CD8-positive, alpha-beta memory T cell (primary cell): ENCODE measurements around the gene SEMA3E. TPM values are rescaled to one million over a fixed set of nuclear protein-coding genes. Genes with fewer than 3 reads are reported as not detected.

Experiments
- CTCF ChIA-PET: fragments of 350-600 bp; sonication (Branson Sonifier 250); formaldehyde crosslinking; loops from one replicate; lab custom pipeline; 2021; ENCODE audit warnings: antibody characterized with exemption; lab: Charles Lee
- POLR2A ChIA-PET: fragments of 350-600 bp; sonication (Branson Sonifier 250); formaldehyde crosslinking; loops from one replicate; lab custom pipeline; 2021; ENCODE audit warnings: antibody characterized with exemption; lab: Charles Lee
- DNase-seq, 5 donors: peaks; one replicate each; pipeline versions ENCODE4 v3.0.0 to v3.0.0-alpha.2; 2020 to 2022; ENCODE audit warnings: mixed read lengths in 1 of 5
- H3K27ac ChIP-seq: one replicate; pipeline ENCODE4 v1.7.0; 2013; ENCODE audit warnings: low read depth, mild to moderate bottlenecking, low read length, moderate library complexity
- H3K27me3 ChIP-seq: 2 replicates; pipeline ENCODE4 v1.7.0; 2013; ENCODE audit warnings: low read length, mild to moderate bottlenecking; ENCODE audit not compliant: insufficient read depth, poor library complexity, severe bottlenecking
- H3K36me3 ChIP-seq: 2 replicates; pipeline ENCODE4 v1.7.0; 2013; ENCODE audit warnings: mild to moderate bottlenecking, low read length, moderate library complexity; ENCODE audit not compliant: insufficient read depth
- H3K4me1 ChIP-seq: 2 replicates; pipeline ENCODE4 v1.7.0; 2013; ENCODE audit warnings: mild to moderate bottlenecking, low read length, moderate library complexity; ENCODE audit not compliant: insufficient read depth
- H3K4me3 ChIP-seq: 2 replicates; pipeline ENCODE4 v1.7.0; 2013; ENCODE audit warnings: mild to moderate bottlenecking, low read length
- H3K9me3 ChIP-seq: 2 replicates; pipeline ENCODE4 v1.7.0; 2013; ENCODE audit warnings: mild to moderate bottlenecking, low read length
- H3K27ac Mint-ChIP-seq, 8 donors: one replicate each; pipeline ENCODE4 v1.8.0; 2020 to 2021; ENCODE audit warnings: mixed read lengths in 8 of 8, mild to moderate bottlenecking in 6 of 8, inconsistent platforms in 3 of 8, moderate library complexity in 3 of 8
- H3K27me3 Mint-ChIP-seq, 2 donors: one replicate each; pipeline ENCODE4 v1.8.0; 2020 to 2021; ENCODE audit warnings: mixed read lengths in 2 of 2, mild to moderate bottlenecking in 1 of 2, moderate library complexity in 1 of 2
- H3K36me3 Mint-ChIP-seq, 3 donors: one replicate each; pipeline ENCODE4 v1.8.0; 2020 to 2021; ENCODE audit warnings: mixed read lengths in 3 of 3, inconsistent platforms in 1 of 3, mild to moderate bottlenecking in 1 of 3
- H3K4me1 Mint-ChIP-seq, 3 donors: one replicate each; pipeline ENCODE4 v1.8.0; 2020 to 2021; ENCODE audit warnings: mixed read lengths in 3 of 3, inconsistent platforms in 1 of 3, mild to moderate bottlenecking in 1 of 3
- H3K4me3 Mint-ChIP-seq, 7 donors: one replicate each; pipeline ENCODE4 v1.8.0; 2020 to 2021; ENCODE audit warnings: mixed read lengths in 7 of 7, mild to moderate bottlenecking in 6 of 7, moderate library complexity in 4 of 7, inconsistent platforms in 2 of 7
- H3K9me3 Mint-ChIP-seq, 5 donors: one replicate each; pipeline ENCODE4 v1.8.0; 2020 to 2022; ENCODE audit warnings: mixed read lengths in 5 of 5, mild to moderate bottlenecking in 3 of 5, moderate library complexity in 2 of 5, inconsistent platforms in 1 of 5
- polyA plus RNA-seq: library from polyadenylated mRNA; unstranded; fragments of 300-500 nt; fragmentation: Illumina TruSeq; gene quantifications from one replicate; pipeline ENCODE4 v1.2.3, GENCODE V29; 2021
- total RNA-seq, 2 experiments: library from RNA; stranded (reverse); gene quantifications; one replicate each; pipeline ENCODE4 v1.2.3, GENCODE V29; 2021

SEMA3E gene
- total and polyA plus RNA-seq, 3 experiments from 2014 or later, result not detected

GRCh38 chr7:83486957-83487356, 162.0 kb downstream of the SEMA3E start:
- H3K4me1 Mint-ChIP-seq, result no peaks in the 10 kb centered on the region
- Histone ChIP-seq H3K9me3 (no peaks in the 10 kb centered on the region), H3K27me3 (no peaks in the 10 kb centered on the region), H3K36me3 (no peaks in the 10 kb centered on the region), H3K4me3 (no peak overlapping the region), H3K4me1 (no peaks in the 10 kb centered on the region), H3K27ac (no peak overlapping the region)
- ChIA-PET POLR2A (no interaction called here), CTCF (no interaction called here)
- no peak overlapping the region for H3K4me3 Mint-ChIP-seq
- no peaks in the 10 kb centered on the region for H3K36me3 Mint-ChIP-seq
- no peaks in the 10 kb centered on the region for H3K27me3 Mint-ChIP-seq
- DNase-seq, result no peak
- H3K27ac Mint-ChIP-seq, result no peak overlapping the region
- peaks cover 3 to 21% (median 10%) of the 10 kb centered on the region in 5 donors for H3K9me3 Mint-ChIP-seq

- H3K4me1 Mint-ChIP-seq, result no peaks in the 10 kb centered on the region
- peaks cover 3 to 21% (median 10%) of the 10 kb centered on the region in 5 donors for H3K9me3 Mint-ChIP-seq
- H3K27ac Mint-ChIP-seq, result no peak overlapping the region
- ChIA-PET CTCF (no interaction called here), POLR2A (no interaction called here)
- H3K27me3 Mint-ChIP-seq, result no peaks in the 10 kb centered on the region
- no peaks in the 10 kb centered on the region for H3K36me3 Mint-ChIP-seq
- Histone ChIP-seq H3K4me1 (no peaks in the 10 kb centered on the region), H3K4me3 (no peak overlapping the region), H3K9me3 (no peaks in the 10 kb centered on the region), H3K36me3 (no peaks in the 10 kb centered on the region), H3K27me3 (no peaks in the 10 kb centered on the region), H3K27ac (no peak overlapping the region)
- no peak for DNase-seq
- no peak overlapping the region for H3K4me3 Mint-ChIP-seq
These were observed 162.4 kb downstream of the SEMA3E start for GRCh38 chr7:83486536-83486935.

- H3K9me3 Mint-ChIP-seq, result peaks cover 3 to 17% (median 11%) of the 10 kb centered on the region in 5 donors
- no peaks in the 10 kb centered on the region for H3K36me3 Mint-ChIP-seq
- ChIA-PET CTCF (no interaction called here), POLR2A (no interaction called here)
- no peak overlapping the region for H3K4me3 Mint-ChIP-seq
- no peak for DNase-seq
- Histone ChIP-seq H3K27me3 (no peaks in the 10 kb centered on the region), H3K27ac (no peak overlapping the region), H3K4me3 (no peak overlapping the region), H3K4me1 (no peaks in the 10 kb centered on the region), H3K9me3 (no peaks in the 10 kb centered on the region), H3K36me3 (no peaks in the 10 kb centered on the region)
- no peaks in the 10 kb centered on the region for H3K4me1 Mint-ChIP-seq
- no peak overlapping the region for H3K27ac Mint-ChIP-seq
- H3K27me3 Mint-ChIP-seq, result no peaks in the 10 kb centered on the region
These were observed 164.1 kb downstream of the SEMA3E start for GRCh38 chr7:83484826-83485225.

GRCh38 chr7:83484266-83484665, 164.7 kb downstream of the SEMA3E start:
- no peaks in the 10 kb centered on the region for H3K27me3 ChIP-seq
- no peak overlapping the region for H3K27ac Mint-ChIP-seq
- no peak overlapping the region for H3K27ac ChIP-seq
- no peak for DNase-seq
- H3K4me1 ChIP-seq, result no peaks in the 10 kb centered on the region
- H3K4me3 ChIP-seq, result no peak overlapping the region
- H3K36me3 Mint-ChIP-seq, result no peaks in the 10 kb centered on the region
- no peaks in the 10 kb centered on the region for H3K27me3 Mint-ChIP-seq
- no peaks in the 10 kb centered on the region for H3K4me1 Mint-ChIP-seq
- peaks cover 3 to 18% (median 11%) of the 10 kb centered on the region in 5 donors for H3K9me3 Mint-ChIP-seq
- H3K9me3 ChIP-seq, result no peaks in the 10 kb centered on the region
- H3K4me3 Mint-ChIP-seq, result no peak overlapping the region
- CTCF ChIA-PET, result no interaction called here
- POLR2A ChIA-PET, result no interaction called here
- H3K36me3 ChIP-seq, result no peaks in the 10 kb centered on the region

- no peak for DNase-seq
- Histone ChIP-seq H3K9me3 (no peaks in the 10 kb centered on the region), H3K4me3 (no peak overlapping the region), H3K27ac (no peak overlapping the region), H3K36me3 (no peaks in the 10 kb centered on the region), H3K4me1 (no peaks in the 10 kb centered on the region), H3K27me3 (no peaks in the 10 kb centered on the region)
- H3K27ac Mint-ChIP-seq, result no peak overlapping the region
- no peaks in the 10 kb centered on the region for H3K4me1 Mint-ChIP-seq
- H3K4me3 Mint-ChIP-seq, result no peak overlapping the region
- ChIA-PET CTCF (no interaction called here), POLR2A (no interaction called here)
- H3K27me3 Mint-ChIP-seq, result no peaks in the 10 kb centered on the region
- H3K9me3 Mint-ChIP-seq, result peaks cover 2 to 26% (median 8%) of the 10 kb centered on the region in 5 donors
- H3K36me3 Mint-ChIP-seq, result no peaks in the 10 kb centered on the region
These were observed 170.3 kb downstream of the SEMA3E start for GRCh38 chr7:83478616-83479015.

GRCh38 chr7:83476511-83477050, 172.4 kb downstream of the SEMA3E start:
- Mint-ChIP-seq H3K4me1 (no peaks in the 10 kb centered on the region), H3K36me3 (no peaks in the 10 kb centered on the region)

GRCh38 chr7:83475420-83475819, 173.5 kb downstream of the SEMA3E start:
- Histone ChIP-seq H3K4me3 (no peak overlapping the region), H3K27me3 (no peaks in the 10 kb centered on the region), H3K4me1 (no peaks in the 10 kb centered on the region), H3K9me3 (no peaks in the 10 kb centered on the region), H3K36me3 (no peaks in the 10 kb centered on the region), H3K27ac (no peak overlapping the region)
- Mint-ChIP-seq H3K27ac (no peak overlapping the region), H3K4me3 (no peak overlapping the region), H3K36me3 (no peaks in the 10 kb centered on the region), H3K27me3 (no peaks in the 10 kb centered on the region), H3K9me3 (peaks cover under 1 to 25% (median 5%) of the 10 kb centered on the region in 5 donors), H3K4me1 (no peaks in the 10 kb centered on the region)
- POLR2A ChIA-PET, result no interaction called here
- no peak for DNase-seq
- CTCF ChIA-PET, result no interaction called here

More at GRCh38 chr7:83476511-83477050, 172.4 kb downstream of the SEMA3E start:
- Mint-ChIP-seq H3K27ac (no peak overlapping the region), H3K9me3 (peaks cover 0 to 23% (median 5%) of the 10 kb centered on the region in 5 donors), H3K4me3 (no peak overlapping the region), H3K27me3 (no peaks in the 10 kb centered on the region)
- CTCF ChIA-PET, result no interaction called here
- Histone ChIP-seq H3K27ac (no peak overlapping the region), H3K27me3 (no peaks in the 10 kb centered on the region), H3K4me3 (no peak overlapping the region), H3K4me1 (no peaks in the 10 kb centered on the region), H3K9me3 (no peaks in the 10 kb centered on the region), H3K36me3 (no peaks in the 10 kb centered on the region)
- POLR2A ChIA-PET, result no interaction called here
- no peak for DNase-seq

GRCh38 chr7:83472376-83472775, 176.6 kb downstream of the SEMA3E start:
- H3K9me3 ChIP-seq, result no peaks in the 10 kb centered on the region
- H3K4me1 Mint-ChIP-seq, result no peaks in the 10 kb centered on the region
- H3K27ac Mint-ChIP-seq, result no peak overlapping the region
- CTCF ChIA-PET, result no interaction called here
- no peaks in the 10 kb centered on the region for H3K36me3 ChIP-seq
- POLR2A ChIA-PET, result no interaction called here
- no peak for DNase-seq
- H3K27ac ChIP-seq, result no peak overlapping the region
- H3K27me3 Mint-ChIP-seq, result no peaks in the 10 kb centered on the region
- no peaks in the 10 kb centered on the region for H3K36me3 Mint-ChIP-seq
- no peak overlapping the region for H3K4me3 ChIP-seq
- H3K27me3 ChIP-seq, result no peaks in the 10 kb centered on the region
- H3K4me3 Mint-ChIP-seq, result no peak overlapping the region
- peaks cover 0 to 18% (median 5%) of the 10 kb centered on the region in 5 donors for H3K9me3 Mint-ChIP-seq
- H3K4me1 ChIP-seq, result no peaks in the 10 kb centered on the region
